Urothelium cell line (cell line): ENCODE results near the gene ABCC1.
"Not testable (repeated sequence)": the region's sequence is repeated elsewhere in the genome, so short reads cannot be mapped to it uniquely, and the experiment has no call there.

Experiments
- DNase-seq: peaks from one replicate; pipeline ENCODE4 v3.0.0; 2011; ENCODE audit warnings: low spot score, mixed read lengths
- FAIRE-seq: peaks from 2 replicates; lab custom pipeline; 2011; peaks lifted over from hg19 to GRCh38; lab: Jason Lieb, UNC

ABCC1 gene

GRCh38 chr16:15949210-15950160, at the start of gene ABCC1:
Gene ABCC1 (plus strand): TSS chr16:15949616. CDS start chr16:15949752, 136 bp downstream.
- no peak for FAIRE-seq

GRCh38 chr16:15900357-15900756, 49.1 kb upstream of the ABCC1 start:
- DNase-seq (no peak), FAIRE-seq (no peak)

More at GRCh38 chr16:15949210-15950160, at the start of gene ABCC1:
- DNase-seq, result peak; percentile 80

- FAIRE-seq (no peak), DNase-seq (no peak)
These were observed 48.4 kb upstream of the ABCC1 start for GRCh38 chr16:15900901-15901500.

- FAIRE-seq (no peak), DNase-seq (no peak)
These were observed 45.5 kb upstream of the ABCC1 start for GRCh38 chr16:15903960-15904359.

- DNase-seq, result no peak
- FAIRE-seq, result no peak
These were observed 43.0 kb upstream of the ABCC1 start for GRCh38 chr16:15906439-15906838.

- FAIRE-seq (no peak), DNase-seq (no peak)
These were observed 41.4 kb upstream of the ABCC1 start for GRCh38 chr16:15907863-15908478.

- DNase-seq, result no peak
- FAIRE-seq, result no peak
These were observed 38.2 kb upstream of the ABCC1 start for GRCh38 chr16:15911198-15911597.

GRCh38 chr16:15913046-15913698, 36.2 kb upstream of the ABCC1 start:
- FAIRE-seq, result no peak

GRCh38 chr16:15915555-15916081, 33.8 kb upstream of the ABCC1 start:
- DNase-seq, result no peak
- no peak for FAIRE-seq

More at GRCh38 chr16:15913046-15913698, 36.2 kb upstream of the ABCC1 start:
- no peak for DNase-seq

- DNase-seq (no peak), FAIRE-seq (no peak)
These were observed 33.1 kb upstream of the ABCC1 start for GRCh38 chr16:15916323-15916722.

GRCh38 chr16:15918314-15918713, 31.1 kb upstream of the ABCC1 start:
- DNase-seq, FAIRE-seq: not testable (repeated sequence)

- FAIRE-seq (no peak), DNase-seq (no peak)
These were observed 30.1 kb upstream of the ABCC1 start for GRCh38 chr16:15919331-15919730.

GRCh38 chr16:15924996-15925395, 24.4 kb upstream of the ABCC1 start:
- FAIRE-seq (no peak), DNase-seq (no peak)

GRCh38 chr16:15925631-15926030, 23.8 kb upstream of the ABCC1 start:
- FAIRE-seq (no peak), DNase-seq (no peak)

- FAIRE-seq (no peak), DNase-seq (no peak)
These were observed 20.9 kb upstream of the ABCC1 start for GRCh38 chr16:15928261-15929104.

GRCh38 chr16:15932939-15933338, 16.5 kb upstream of the ABCC1 start:
- FAIRE-seq (no peak), DNase-seq (no peak)

GRCh38 chr16:15933781-15934180, 15.6 kb upstream of the ABCC1 start:
- DNase-seq (no peak), FAIRE-seq (no peak)

- FAIRE-seq (no peak), DNase-seq (no peak)
These were observed 14.4 kb upstream of the ABCC1 start for GRCh38 chr16:15934991-15935390.

- FAIRE-seq, DNase-seq: not testable (repeated sequence)
These were observed 12.6 kb upstream of the ABCC1 start for GRCh38 chr16:15936809-15937208.
